Measurements from ENCODE around the gene MYH14. TPM values are rescaled to one million over a fixed set of nuclear protein-coding genes. Genes with fewer than 3 reads are reported as not detected.

Gene MYH14
- total RNA-seq, 1 experiment from 2014 or later: 7.2 TPM

GRCh38 chr19:50192463-50193211 lies 10.8 kb upstream of the MYH14 start:
- no peak for DNase-seq (ENCODE audit: low read depth)

GRCh38 chr19:50195224-50195623 lies 8.2 kb upstream of the MYH14 start:
- no peak for DNase-seq (ENCODE audit: low read depth)

DNA sequence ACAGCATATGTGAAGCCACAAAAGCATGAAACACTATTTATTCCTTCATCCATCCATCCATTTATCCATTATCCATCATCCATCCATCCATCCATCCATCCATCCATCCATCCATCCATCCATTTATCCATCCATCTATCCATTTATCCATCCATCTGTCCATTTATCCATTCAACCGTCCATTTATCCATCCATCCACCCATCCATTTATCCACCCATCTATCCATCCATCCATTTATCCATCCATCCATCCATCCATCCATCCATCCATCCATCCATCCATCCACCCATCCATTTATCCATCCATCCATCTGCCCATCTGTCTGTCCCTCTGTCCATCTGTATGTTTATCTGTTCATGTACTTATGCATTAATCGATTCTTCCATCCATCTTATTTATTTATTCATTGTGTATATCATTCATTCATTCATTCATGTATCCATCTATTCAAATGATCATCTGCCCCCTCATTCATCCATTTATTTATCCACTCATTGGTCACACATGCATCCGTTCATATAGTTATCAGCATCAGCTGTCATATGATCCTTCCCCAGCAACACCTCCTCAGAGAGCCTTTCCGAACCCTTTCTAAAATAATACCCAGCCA lies 7.0 kb upstream of the MYH14 start:
- DNase-seq (ENCODE audit: low read depth): no peak

- no peak for DNase-seq (ENCODE audit: low read depth)
These were observed 6.1 kb upstream of the MYH14 start for GRCh38 chr19:50197348-50197747.

- no peak for DNase-seq (ENCODE audit: low read depth)
These were observed 4.8 kb upstream of the MYH14 start for GRCh38 chr19:50198431-50199258.

DNA sequence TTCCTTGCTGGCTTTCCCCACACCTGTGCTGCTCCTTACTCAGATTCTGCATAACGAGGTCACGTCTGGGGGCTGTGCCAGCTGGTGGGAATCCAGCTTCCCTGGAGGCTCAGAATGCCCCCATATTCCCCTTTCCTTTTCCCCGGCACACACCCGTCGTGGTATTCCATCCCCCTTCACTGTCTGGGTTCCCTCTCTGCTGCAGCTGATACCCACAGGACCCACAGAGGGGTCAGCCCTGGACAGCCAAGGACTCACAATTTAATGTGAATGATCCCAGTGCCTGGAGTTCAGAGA lies 4.2 kb upstream of the MYH14 start:
- no peak for DNase-seq (ENCODE audit: low read depth)

DNA sequence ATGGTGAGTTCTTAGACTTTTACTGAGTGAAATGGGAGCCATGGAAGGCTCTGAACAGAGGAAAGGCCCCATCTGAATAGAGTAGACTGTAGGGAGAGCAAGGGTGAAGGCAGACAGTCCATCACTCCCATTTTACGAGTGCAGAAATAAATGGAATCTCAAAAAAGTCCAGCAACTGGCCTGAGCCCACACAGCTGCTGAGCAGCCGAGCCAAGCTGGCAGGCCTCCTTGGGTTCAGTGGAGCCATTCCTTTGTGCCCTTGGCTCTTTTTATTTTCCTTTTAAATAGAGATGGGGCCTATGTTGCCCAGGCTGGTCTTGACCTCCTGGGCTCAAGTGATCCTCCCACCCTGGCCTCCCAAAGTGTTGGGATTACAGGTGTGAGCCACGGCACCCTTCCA lies 1.0 kb upstream of the MYH14 start:
- no peak for DNase-seq (ENCODE audit: low read depth)

- no peak for DNase-seq (ENCODE audit: low read depth)
These were observed 501 bp upstream of the MYH14 start for GRCh38 chr19:50202962-50203280.

DNA sequence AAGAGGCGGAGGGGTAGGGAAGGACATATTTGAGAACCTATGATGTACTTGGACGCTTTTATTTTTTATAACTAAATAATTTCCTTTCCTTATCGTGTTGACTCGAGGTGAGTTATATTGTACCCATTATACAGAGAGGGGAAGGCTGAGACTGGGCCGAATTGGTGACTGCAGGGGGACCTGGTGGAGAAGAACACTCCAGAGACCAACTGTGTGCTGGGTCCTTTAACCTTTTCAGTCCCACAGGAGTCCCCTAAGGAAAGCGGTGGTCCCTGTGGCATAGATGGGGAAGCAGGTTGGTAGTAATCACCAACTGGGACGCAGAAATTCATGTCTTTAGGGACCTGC lies 633 bp downstream of the MYH14 start:
- DNase-seq (ENCODE audit: low read depth): no peak

- peak; percentile 55 for DNase-seq (ENCODE audit: low read depth)
These were observed 1.6 kb downstream of the MYH14 start for GRCh38 chr19:50204811-50205675.

GRCh38 chr19:50205681-50206138 lies 2.3 kb downstream of the MYH14 start:
- no peak for DNase-seq (ENCODE audit: low read depth)

DNA sequence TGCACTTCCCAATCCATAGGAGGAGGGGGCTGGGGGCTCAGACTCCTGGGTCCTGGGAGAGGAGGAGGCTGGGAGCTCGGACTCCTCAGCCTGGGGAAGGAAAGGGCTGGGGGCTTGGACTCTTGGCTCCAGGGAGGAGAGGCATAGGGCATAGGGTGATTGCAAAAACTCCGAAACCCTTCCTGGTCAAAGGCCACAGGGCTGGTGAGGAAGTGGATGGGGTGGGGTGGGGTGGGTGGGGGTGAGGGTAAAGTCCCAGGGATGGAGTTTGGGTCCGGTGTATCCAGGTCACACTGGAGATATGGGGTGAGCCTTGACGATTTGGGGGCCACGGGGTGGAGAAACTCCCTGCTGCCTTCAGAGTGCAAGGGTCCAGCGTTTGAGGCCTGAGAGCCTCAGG lies 2.8 kb downstream of the MYH14 start:
- no peak for DNase-seq (ENCODE audit: low read depth)

DNA sequence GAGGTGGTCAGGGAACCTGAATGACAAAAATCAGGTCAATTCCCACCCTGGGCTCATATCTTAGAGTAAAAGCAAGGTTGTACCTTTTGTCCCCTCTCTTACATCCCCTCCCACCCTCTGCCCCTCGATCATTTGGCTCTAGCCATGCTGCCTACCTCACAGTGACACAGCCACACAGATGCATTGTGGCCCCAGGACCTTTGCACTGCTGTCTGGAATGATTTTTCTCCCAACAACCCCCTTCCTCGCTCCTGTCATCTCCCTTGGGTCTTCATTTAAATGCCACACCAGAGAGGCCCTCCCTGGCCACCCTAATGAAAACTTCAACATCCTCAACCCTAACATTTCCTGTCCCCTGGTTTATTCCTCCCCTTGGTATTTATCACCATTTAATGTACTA lies 4.3 kb downstream of the MYH14 start:
- no peak for DNase-seq (ENCODE audit: low read depth)

DNA sequence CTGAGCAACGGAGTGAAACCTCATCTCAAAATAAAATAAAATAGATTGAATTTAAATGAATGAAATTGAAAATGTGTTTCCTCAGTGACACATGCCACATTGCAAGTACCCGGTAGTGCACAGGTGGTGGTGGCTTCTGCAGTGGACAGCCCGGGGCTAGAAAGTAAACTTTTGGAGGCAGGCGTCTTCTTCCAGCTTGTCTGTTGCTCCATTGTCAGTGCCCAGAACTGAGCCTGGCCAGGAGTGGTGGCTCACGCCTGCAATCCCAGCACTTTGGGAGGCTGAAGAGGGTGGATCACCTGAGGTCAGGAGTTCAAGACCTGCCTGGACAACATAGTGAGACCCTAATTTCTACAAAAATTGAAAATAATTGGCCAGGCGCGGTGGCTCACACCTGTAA lies 5.7 kb downstream of the MYH14 start:
- no peak for DNase-seq (ENCODE audit: low read depth)

DNA sequence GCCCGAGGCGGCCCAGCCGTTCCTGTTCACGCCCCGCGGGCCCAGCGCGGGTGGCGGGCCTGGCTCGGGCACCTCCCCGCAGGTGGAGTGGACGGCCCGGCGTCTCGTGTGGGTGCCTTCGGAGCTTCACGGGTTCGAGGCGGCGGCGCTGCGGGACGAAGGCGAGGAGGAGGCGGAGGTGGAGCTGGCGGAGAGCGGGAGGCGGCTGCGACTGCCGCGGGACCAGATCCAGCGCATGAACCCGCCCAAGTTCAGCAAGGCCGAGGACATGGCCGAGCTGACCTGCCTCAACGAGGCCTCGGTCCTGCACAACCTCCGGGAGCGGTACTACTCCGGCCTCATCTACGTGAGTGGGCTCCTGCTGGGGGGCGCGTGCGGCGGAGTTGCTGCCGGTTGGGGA lies 7.0 kb downstream of the MYH14 start:
- no peak for DNase-seq (ENCODE audit: low read depth)

GRCh38 chr19:50213925-50214324 lies 10.5 kb downstream of the MYH14 start:
- no peak for DNase-seq (ENCODE audit: low read depth)

- DNase-seq (ENCODE audit: low read depth): no peak
These were observed 11.5 kb downstream of the MYH14 start for GRCh38 chr19:50214699-50215543.

DNA sequence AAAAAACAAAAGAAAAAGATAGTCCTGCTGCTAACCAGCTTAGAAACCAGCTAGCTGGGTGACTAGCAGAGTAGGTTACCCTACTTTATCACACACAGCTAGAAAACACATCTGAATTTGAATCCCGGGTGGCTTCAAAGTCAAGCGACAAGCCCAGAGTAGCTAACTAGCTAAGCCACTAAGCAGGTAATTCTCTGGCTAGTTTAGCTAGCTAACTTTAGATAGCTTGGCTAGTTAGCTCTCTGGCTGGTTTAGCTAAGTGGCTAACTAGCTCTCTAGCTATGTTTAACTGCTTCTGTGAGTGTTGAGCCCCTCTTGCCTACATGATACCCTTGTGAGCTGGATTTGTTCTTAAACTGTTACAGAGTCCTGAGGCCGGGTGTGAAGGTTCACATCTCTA lies 12.4 kb downstream of the MYH14 start:
- DNase-seq (ENCODE audit: low read depth): no peak

GRCh38 chr19:50221087-50221486 lies 17.7 kb downstream of the MYH14 start:
- DNase-seq (ENCODE audit: low read depth): no peak

DNA sequence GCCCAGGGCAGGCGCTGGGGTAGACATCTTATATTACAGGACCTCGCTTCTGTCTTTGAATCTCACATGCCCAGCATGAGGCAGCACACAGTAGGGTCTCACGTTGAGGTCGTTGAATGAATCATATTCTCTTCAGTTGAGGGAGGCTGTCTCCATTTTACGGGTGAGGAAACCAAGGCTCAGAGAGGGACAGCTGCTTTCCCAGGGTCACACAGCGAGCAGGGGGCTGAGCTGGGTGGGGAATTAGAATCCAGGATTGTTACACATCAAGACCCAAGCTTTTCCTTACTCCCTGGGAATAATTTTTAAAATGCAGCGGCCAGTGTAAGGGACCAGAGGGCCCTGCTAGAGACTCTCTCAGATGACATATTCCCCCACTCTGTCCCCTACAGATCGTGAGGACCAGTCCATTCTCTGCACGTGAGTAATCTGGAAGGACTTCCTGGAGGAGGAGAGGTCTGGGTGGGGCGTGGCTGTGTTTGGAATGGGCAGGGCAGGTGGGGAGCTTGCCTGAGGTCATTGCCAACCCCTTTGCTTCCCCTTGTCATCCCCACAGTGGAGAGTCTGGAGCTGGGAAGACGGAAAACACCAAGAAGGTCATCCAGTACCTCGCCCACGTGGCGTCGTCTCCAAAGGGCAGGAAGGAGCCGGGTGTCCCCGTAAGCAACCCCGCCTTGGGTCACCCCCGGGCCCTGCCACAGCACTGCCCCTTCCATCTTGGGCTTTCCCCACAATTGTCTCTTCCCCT lies 19.4 kb downstream of the MYH14 start:
- DNase-seq (ENCODE audit: low read depth): no peak

GRCh38 chr19:50223439-50223716 lies 20.0 kb downstream of the MYH14 start:
- DNase-seq (ENCODE audit: low read depth): no peak
